NT2/D1 (cell line): ENCODE data around the gene BABAM2.

ENCODE experiments used
- SUZ12 ChIP-seq: IDR thresholded peaks from 2 replicates; pipeline ENCODE4 v1.6.1; 2011; ENCODE audit not compliant: insufficient read length, insufficient read depth; ENCODE audit errors: extremely low read depth
- YY1 ChIP-seq: IDR thresholded peaks from 2 replicates; pipeline ENCODE4 v1.6.1; 2011; ENCODE audit not compliant: insufficient read length, insufficient read depth

DNA sequence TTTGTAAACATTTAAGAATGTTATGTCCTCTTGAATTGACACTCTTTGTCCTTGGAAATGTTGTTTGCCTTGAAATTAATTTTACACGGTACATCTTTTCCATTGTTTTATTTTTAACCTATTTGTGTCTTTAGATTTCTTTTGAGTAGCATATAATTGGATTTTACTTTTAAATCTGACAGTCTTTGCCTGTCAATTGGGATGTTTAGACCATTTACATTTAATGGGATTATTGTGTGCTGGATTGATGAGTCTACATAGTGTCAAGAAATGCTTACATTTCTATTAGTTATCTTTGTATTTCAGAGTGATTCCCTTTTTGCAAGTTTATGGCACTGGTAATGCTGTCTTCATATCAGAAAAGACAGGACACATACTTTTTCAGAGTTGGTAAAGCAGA lies 61.5 kb downstream of the BABAM2 start:
- TF ChIP-seq SUZ12, result no peak
- TF ChIP-seq YY1, result no peak
